Uterus (tissue), 2 donors: ENCODE measurements around the gene FBXW8.

Experiments used
- POLR2A ChIP-seq, 2 donors: fragments of 450-650 bp; IDR thresholded peaks; one replicate each; pipeline ENCODE4 v1.6.1; 2016; ENCODE audit warnings: antibody characterized with exemption in 2 of 2, mild to moderate bottlenecking in 1 of 2, moderate library complexity in 1 of 2
- TF ChIP-seq, protein P1 (sequence below), 4 experiments: fragments of 200-600 bp in 2 of 4; fragments of 450-650 bp in 2 of 4; sonication (generic) in 2 of 4; IDR thresholded peaks; one replicate each; pipeline ENCODE4 v1.5.1; 2016 to 2019; ENCODE audit warnings: antibody characterized with exemption in 4 of 4, mild to moderate bottlenecking in 2 of 4, moderate library complexity in 1 of 4

DNA sequence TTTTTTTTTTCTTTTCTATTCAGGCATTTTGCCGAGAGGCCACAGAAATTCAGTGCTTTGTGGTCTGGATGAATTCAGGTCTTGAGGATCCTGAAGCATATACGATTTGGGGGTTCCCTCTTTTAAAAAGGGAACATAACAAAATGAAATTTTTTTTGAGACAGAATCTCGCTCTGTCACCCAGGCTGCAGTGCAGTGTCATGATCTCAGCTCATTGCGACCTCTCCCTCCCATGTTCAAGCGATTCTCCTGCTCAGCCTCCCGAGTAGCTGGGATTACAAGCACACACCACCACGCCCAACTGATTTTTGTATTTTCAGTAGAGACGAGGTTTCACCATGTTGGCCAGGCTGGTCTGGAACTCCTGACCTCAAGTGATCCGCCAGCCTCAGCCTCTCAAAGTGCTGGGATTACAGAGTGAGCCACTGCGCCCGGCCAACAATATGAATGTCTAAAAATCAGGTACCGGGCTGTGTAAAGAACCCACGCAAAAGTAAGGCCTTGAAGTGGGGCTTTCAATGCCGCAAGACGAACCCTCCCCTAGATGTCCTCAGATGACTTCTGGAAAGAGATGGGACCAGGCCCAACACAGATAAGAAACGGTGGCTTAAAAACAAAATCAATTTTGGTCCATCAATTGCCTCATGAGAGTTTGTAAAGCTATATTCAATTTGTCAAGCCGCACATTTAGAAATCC is 158.5 kb downstream of the FBXW8 start:
- TF ChIP-seq POLR2A (IDR thresholded peaks at IDR 0.05), result no peak
- TF ChIP-seq, protein P1, sequence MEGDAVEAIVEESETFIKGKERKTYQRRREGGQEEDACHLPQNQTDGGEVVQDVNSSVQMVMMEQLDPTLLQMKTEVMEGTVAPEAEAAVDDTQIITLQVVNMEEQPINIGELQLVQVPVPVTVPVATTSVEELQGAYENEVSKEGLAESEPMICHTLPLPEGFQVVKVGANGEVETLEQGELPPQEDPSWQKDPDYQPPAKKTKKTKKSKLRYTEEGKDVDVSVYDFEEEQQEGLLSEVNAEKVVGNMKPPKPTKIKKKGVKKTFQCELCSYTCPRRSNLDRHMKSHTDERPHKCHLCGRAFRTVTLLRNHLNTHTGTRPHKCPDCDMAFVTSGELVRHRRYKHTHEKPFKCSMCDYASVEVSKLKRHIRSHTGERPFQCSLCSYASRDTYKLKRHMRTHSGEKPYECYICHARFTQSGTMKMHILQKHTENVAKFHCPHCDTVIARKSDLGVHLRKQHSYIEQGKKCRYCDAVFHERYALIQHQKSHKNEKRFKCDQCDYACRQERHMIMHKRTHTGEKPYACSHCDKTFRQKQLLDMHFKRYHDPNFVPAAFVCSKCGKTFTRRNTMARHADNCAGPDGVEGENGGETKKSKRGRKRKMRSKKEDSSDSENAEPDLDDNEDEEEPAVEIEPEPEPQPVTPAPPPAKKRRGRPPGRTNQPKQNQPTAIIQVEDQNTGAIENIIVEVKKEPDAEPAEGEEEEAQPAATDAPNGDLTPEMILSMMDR (IDR thresholded peaks at IDR 0.05), result no peak
